GM12878 (cell line): ENCODE data around the gene CHPF2. TPM values are rescaled to one million over a fixed set of nuclear protein-coding genes. Genes with fewer than 3 reads are reported as not detected.

Experiments
- ATAC-seq: fragments of 200-7000 bp; cut with Tn5 transposase; 3 replicates; pipeline ENCODE4 v1.9.1; 2020; ENCODE audit warnings: mild to moderate bottlenecking, moderate library complexity
- BruUV-seq: library from RNA; stranded (reverse); fragments of 400-500 nt; replicated peaks from 2 replicates; lab custom pipeline; 2021; lab: Mats Ljungman, UMichigan
- CTCF ChIA-PET: fragments of 300-600 bp; sonication (Branson Sonifier 250); formaldehyde crosslinking; extraction: SDS; loops from one replicate; lab custom pipeline; 2021; ENCODE audit warnings: inconsistent platforms; lab: Yijun Ruan, JAX
- POLR2A ChIA-PET: fragments of 350-600 bp; formaldehyde crosslinking; extraction: SDS; loops from one replicate; lab custom pipeline; 2021; ENCODE audit warnings: inconsistent platforms; lab: Charles Lee
- RAD21 ChIA-PET: fragments of 300-600 bp; sonication (Branson Sonifier 250); formaldehyde crosslinking; loops from one replicate; lab custom pipeline; 2023; ENCODE audit warnings: antibody characterized with exemption; ENCODE audit not compliant: unreplicated experiment; lab: Charles Lee
- SMC1A ChIA-PET: fragments of 300-600 bp; sonication (Branson Sonifier 250); formaldehyde crosslinking; loops from one replicate; lab custom pipeline; 2023; ENCODE audit not compliant: unreplicated experiment, uncharacterized antibody; lab: Charles Lee
- DNase-seq: peaks from one replicate; pipeline ENCODE4 v3.0.0-alpha.2; 2011; ENCODE audit warnings: low read depth, low spot score
- FAIRE-seq: peaks from 3 replicates; lab custom pipeline; 2011; peaks lifted over from hg19 to GRCh38; lab: Jason Lieb, UNC
- H2AFZ ChIP-seq: 2 replicates; pipeline ENCODE4 v1.6.0; 2011; ENCODE audit warnings: low read depth, low read length, control low read depth; ENCODE audit not compliant: control insufficient read depth
- H3K27ac ChIP-seq: 2 replicates; pipeline ENCODE4 v1.5.1; 2011; ENCODE audit warnings: control low read depth; ENCODE audit not compliant: control insufficient read depth, insufficient read depth
- H3K27me3 ChIP-seq, 2 experiments: replicated peaks in 1 of 2; 2 replicates each; pipeline versions ENCODE4 v1.6.0 to v1.6.1; 2011; ENCODE audit warnings: low read length in 1 of 2; ENCODE audit not compliant: control insufficient read depth in 2 of 2, insufficient read depth in 2 of 2
- H3K36me3 ChIP-seq, 2 experiments: 2 replicates each; pipeline ENCODE4 v1.5.1; 2011; ENCODE audit warnings: low read length in 1 of 2; ENCODE audit not compliant: control insufficient read depth in 2 of 2, insufficient read depth in 2 of 2
- H3K4me1 ChIP-seq: 2 replicates; pipeline ENCODE4 v1.6.1; 2011; ENCODE audit warnings: mild to moderate bottlenecking, low read length, moderate library complexity, mixed read lengths; ENCODE audit not compliant: control insufficient read depth, insufficient read depth
- H3K4me2 ChIP-seq: 2 replicates; pipeline ENCODE4 v1.6.0; 2011; ENCODE audit warnings: control low read depth; ENCODE audit not compliant: control insufficient read depth, insufficient read depth
- H3K4me3 ChIP-seq: fragments of 200-600 bp; sonication (generic); 2 replicates; pipeline ENCODE4 v1.5.1; 2016
- H3K79me2 ChIP-seq: 2 replicates; pipeline ENCODE4 v1.6.0; 2011; ENCODE audit warnings: low read length; ENCODE audit not compliant: control insufficient read depth, insufficient read depth
- H3K9ac ChIP-seq: 2 replicates; pipeline ENCODE4 v1.8.0; 2011; ENCODE audit warnings: low read length, control low read depth, mixed read lengths; ENCODE audit not compliant: control insufficient read depth, insufficient read depth
- H3K9me3 ChIP-seq: replicated peaks from 3 replicates; pipeline ENCODE4 v1.5.1; 2011; ENCODE audit warnings: mild to moderate bottlenecking, low read length; ENCODE audit not compliant: control insufficient read depth, insufficient read depth
- H4K20me1 ChIP-seq: 2 replicates; pipeline ENCODE4 v1.6.0; 2011; ENCODE audit not compliant: control insufficient read depth, insufficient read depth
- ATF7 ChIP-seq: fragments of 450-650 bp; IDR thresholded peaks from 2 replicates; pipeline ENCODE4 v1.6.1; 2016; ENCODE audit warnings: low read depth, mild to moderate bottlenecking
- FOS ChIP-seq: IDR thresholded peaks from 3 replicates; pipeline ENCODE4 v1.6.1; 2011; ENCODE audit warnings: borderline replicate concordance; ENCODE audit not compliant: insufficient read length; ENCODE audit errors: extremely low read depth
- KAT2A ChIP-seq: conservative IDR thresholded peaks from 2 replicates; pipeline ENCODE4 v1.6.1; 2011; ENCODE audit warnings: low read depth, low read length; ENCODE audit not compliant: control insufficient read depth
- NBN ChIP-seq: fragments of 450-650 bp; IDR thresholded peaks from 2 replicates; pipeline ENCODE4 v1.6.1; 2016
- PAX5 ChIP-seq: IDR thresholded peaks from 2 replicates; pipeline ENCODE4 v1.6.1; 2011; ENCODE audit warnings: low read depth, low read length, borderline replicate concordance
- POU2F2 ChIP-seq: IDR thresholded peaks from 3 replicates; pipeline ENCODE4 v1.6.1; 2011; ENCODE audit warnings: low read depth, mild to moderate bottlenecking, low read length, borderline replicate concordance
- RAD21 ChIP-seq: IDR thresholded peaks from 2 replicates; pipeline ENCODE4 v1.6.1; 2011; ENCODE audit warnings: mild to moderate bottlenecking, low read depth, low read length, moderate library complexity; ENCODE audit not compliant: insufficient read depth
- STAT3 ChIP-seq: IDR thresholded peaks from 2 replicates; pipeline ENCODE4 v1.6.1; 2011; ENCODE audit warnings: low read depth, low read length, improper control_type of control experiment
- WRNIP1 ChIP-seq: IDR thresholded peaks from 2 replicates; pipeline ENCODE4 v1.6.1; 2011; ENCODE audit warnings: low read depth, low read length, improper control_type of control experiment, borderline replicate concordance
- ZNF217 ChIP-seq: fragments of 450-650 bp; IDR thresholded peaks from 2 replicates; pipeline ENCODE4 v1.6.1; 2017; ENCODE audit warnings: antibody characterized with exemption, mild to moderate bottlenecking
- ZSCAN29 ChIP-seq: fragments of 450-650 bp; IDR thresholded peaks from 2 replicates; pipeline ENCODE4 v1.6.1; 2017; ENCODE audit warnings: mild to moderate bottlenecking, moderate library complexity
- WGBS: methylation state at CpG from one replicate; pipeline ENCODE4 v1.1.6; 2016; ENCODE audit warnings: low lambda C conversion rate; ENCODE audit not compliant: insufficient replicate concordance, insufficient coverage; ENCODE audit errors: missing lambda C conversion rate; 5-methylcytosine and 5-hydroxymethylcytosine counted together
- in situ Hi-C: fragments of 300-500 bp; cut with MboI; formaldehyde crosslinking; loops from 9 replicates; pipeline ENCODE4 v1.14.3; 2018; ENCODE audit warnings: mixed read lengths
- intact Hi-C: fragments of 100-400 bp; cut with micrococcal nuclease; formaldehyde crosslinking; loops from one replicate; pipeline ENCODE4 v1.14.2; 2022; ENCODE audit not compliant: unreplicated experiment
- polyA plus RNA-seq, 11 experiments: library from polyadenylated mRNA; depleted of rRNA in 4 of 11; unstranded in 6 of 11; stranded (reverse) in 5 of 11; fragments of >200 nt; fragmentation: Nextera tagmentation in 4 of 11; fragmentation: Illumina TruSeq in 1 of 11; extraction: Ambion mirVana in 4 of 11; extraction: Trizol in 1 of 11; gene quantifications; 1 replicate in 1 of 11; 2 replicates in 10 of 11; pipeline versions ENCODE4 v1.2.1 to v1.2.3, GENCODE V29; 2011 to 2016; ENCODE audit warnings: inconsistent platforms in 2 of 11, missing spikeins in 2 of 11, low read depth in 1 of 11
- total RNA-seq, 4 experiments: library from RNA; depleted of rRNA in 3 of 4; stranded (reverse); fragments of >200 nt in 3 of 4; fragmentation: Illumina TruSeq in 1 of 4; extraction: Trizol in 1 of 4; gene quantifications; 2 replicates each; pipeline versions ENCODE4 v1.2.1 to v1.2.3, GENCODE V29; 2013 to 2021
- TF ChIP-seq, protein P1 (sequence below): IDR thresholded peaks from 2 replicates; pipeline ENCODE4 v1.6.1; 2012; ENCODE audit warnings: low read depth, low read length, improper control_type of control experiment
- TF ChIP-seq, protein P2 (sequence below), 3 experiments: IDR thresholded peaks in 2 of 3; conservative IDR thresholded peaks in 1 of 3; 2 replicates each; pipeline ENCODE4 v1.5.1; 2011; ENCODE audit warnings: low read depth in 3 of 3, low read length in 3 of 3, mild to moderate bottlenecking in 3 of 3, control low read depth in 2 of 3, moderate library complexity in 2 of 3, inconsistent platforms in 1 of 3, mixed read lengths in 1 of 3; ENCODE audit not compliant: control insufficient read depth in 2 of 3, insufficient read depth in 1 of 3; ENCODE audit errors: extremely low read depth in 1 of 3

CHPF2 gene
- total and polyA plus RNA-seq, 10 of the 15 experiments (the other 5 are each of a cell fraction or from before 2014, with no cell fraction given) = 0.23 to 33.1 (median 11.5) TPM

DNA sequence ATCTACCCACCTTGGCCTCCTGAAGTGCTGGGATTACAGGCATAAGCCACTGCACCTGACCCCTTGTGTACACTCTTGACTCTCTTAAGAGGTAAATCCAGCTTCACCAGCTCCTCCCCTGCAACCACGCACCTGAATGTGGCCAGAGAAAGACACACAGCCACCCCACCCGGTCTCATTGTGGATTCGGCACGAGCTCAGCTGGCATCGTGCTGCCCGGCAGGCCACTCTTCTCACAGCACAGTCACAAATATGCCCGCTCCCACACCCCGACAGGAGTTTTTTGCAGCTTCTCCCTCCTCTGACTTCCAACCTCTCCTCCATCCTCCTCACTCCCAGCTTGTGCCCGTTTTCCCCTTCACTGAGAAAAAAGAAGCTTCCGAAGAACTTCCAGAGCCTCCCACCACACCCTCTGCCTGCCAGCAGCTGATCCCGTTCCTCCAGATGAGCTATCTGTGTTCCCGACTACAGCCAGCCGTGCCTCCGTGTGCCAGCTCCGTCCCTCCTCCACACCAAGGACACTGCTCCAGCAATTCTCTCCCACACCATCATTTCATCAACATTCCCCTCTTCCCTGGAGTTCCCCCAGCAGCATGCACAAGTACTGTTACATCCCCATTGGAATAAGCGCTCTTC, 24.2 kb downstream of the CHPF2 start:
- no peak overlapping the region for H3K4me3 ChIP-seq
- ChIA-PET CTCF (interaction anchor here (1.1 to 1.2 kb wide), 2 partner anchors 45 to 59 kb away, joined by 3 read pairs; no protein-coding TSS in a partner anchor), POLR2A (no interaction called here), RAD21 (no interaction called here), SMC1A (no interaction called here)
- no peaks in the 10 kb centered on the region for H3K79me2 ChIP-seq
- no peak overlapping the region for H3K4me2 ChIP-seq
- intact Hi-C loops (no loop called here), in situ Hi-C loops (no loop called here)
- no peak overlapping the region for H2AFZ ChIP-seq
- H3K27me3 ChIP-seq = peaks cover 13% of the 10 kb centered on the region in 2 experiments; a peak in 3 of 4 replicates
- H3K9me3 ChIP-seq = no peaks in the 10 kb centered on the region
- H3K9ac ChIP-seq = no peak overlapping the region
- 53% methylated on average over 15 of the region's 16 CpGs for WGBS
- H3K36me3 ChIP-seq = no peaks in the 10 kb centered on the region
- H3K4me1 ChIP-seq = no peaks in the 10 kb centered on the region
- BruUV-seq = no TSS peak
- H3K27ac ChIP-seq = no peak overlapping the region
- FAIRE-seq (no peak), ATAC-seq (no peak), DNase-seq (no peak)
- TF ChIP-seq WRNIP1 (no peak), RAD21 (no peak)
- no peaks in the 10 kb centered on the region for H4K20me1 ChIP-seq

DNA sequence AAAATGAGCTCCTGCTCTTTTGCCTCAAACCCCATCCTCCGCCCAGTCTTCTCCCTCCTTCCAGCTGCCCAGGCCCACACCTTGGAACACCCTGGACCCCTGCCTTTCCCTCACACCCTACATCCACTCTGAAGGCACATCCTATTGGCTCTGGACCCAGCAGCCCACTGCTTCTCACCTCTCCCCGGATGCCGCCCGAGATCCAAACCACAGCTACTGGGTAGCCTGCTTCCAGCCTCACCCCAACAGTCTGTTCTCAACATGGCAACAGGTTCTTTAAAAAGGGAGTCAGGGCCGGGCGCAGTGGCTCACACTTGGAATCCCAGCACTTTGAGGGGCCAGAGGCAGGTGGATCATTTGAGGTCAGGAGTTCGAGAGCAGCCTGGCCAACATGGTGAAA, 25.7 kb downstream of the CHPF2 start:
- POLR2A ChIA-PET = no interaction called here

More for the DNA sequence above, 25.7 kb downstream of the CHPF2 start:
- Histone ChIP-seq H3K79me2 (no peaks in the 10 kb centered on the region), H3K27me3 (peaks cover 9 to 12% of the 10 kb centered on the region in 2 experiments; a peak in 3 of 4 replicates)
- intact Hi-C loops = no loop called here
- TF ChIP-seq, protein P1, sequence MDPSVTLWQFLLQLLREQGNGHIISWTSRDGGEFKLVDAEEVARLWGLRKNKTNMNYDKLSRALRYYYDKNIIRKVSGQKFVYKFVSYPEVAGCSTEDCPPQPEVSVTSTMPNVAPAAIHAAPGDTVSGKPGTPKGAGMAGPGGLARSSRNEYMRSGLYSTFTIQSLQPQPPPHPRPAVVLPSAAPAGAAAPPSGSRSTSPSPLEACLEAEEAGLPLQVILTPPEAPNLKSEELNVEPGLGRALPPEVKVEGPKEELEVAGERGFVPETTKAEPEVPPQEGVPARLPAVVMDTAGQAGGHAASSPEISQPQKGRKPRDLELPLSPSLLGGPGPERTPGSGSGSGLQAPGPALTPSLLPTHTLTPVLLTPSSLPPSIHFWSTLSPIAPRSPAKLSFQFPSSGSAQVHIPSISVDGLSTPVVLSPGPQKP = no peak
- TF ChIP-seq ATF7 (no peak), ZNF217 (no peak), FOS (no peak), NBN (no peak), ZSCAN29 (no peak), PAX5 (no peak), KAT2A (no peak), STAT3 (no peak), POU2F2 (no peak)
- TF ChIP-seq, protein P2, sequence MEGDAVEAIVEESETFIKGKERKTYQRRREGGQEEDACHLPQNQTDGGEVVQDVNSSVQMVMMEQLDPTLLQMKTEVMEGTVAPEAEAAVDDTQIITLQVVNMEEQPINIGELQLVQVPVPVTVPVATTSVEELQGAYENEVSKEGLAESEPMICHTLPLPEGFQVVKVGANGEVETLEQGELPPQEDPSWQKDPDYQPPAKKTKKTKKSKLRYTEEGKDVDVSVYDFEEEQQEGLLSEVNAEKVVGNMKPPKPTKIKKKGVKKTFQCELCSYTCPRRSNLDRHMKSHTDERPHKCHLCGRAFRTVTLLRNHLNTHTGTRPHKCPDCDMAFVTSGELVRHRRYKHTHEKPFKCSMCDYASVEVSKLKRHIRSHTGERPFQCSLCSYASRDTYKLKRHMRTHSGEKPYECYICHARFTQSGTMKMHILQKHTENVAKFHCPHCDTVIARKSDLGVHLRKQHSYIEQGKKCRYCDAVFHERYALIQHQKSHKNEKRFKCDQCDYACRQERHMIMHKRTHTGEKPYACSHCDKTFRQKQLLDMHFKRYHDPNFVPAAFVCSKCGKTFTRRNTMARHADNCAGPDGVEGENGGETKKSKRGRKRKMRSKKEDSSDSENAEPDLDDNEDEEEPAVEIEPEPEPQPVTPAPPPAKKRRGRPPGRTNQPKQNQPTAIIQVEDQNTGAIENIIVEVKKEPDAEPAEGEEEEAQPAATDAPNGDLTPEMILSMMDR (IDR thresholded peaks at IDR 0.05 in 2 of 3, conservative IDR thresholded peaks at IDR 0.05 in 1 of 3; ENCODE audit: control insufficient read depth in 2 of 3, extremely low read depth in 1 of 3, insufficient read depth in 1 of 3, low read depth in 3 of 3, low read length in 3 of 3) = no peak
- TF ChIP-seq, all 136 proteins: peak for 0
- no TSS peak for BruUV-seq
- RAD21 ChIA-PET = interaction anchor here (0.7 kb wide), 1 partner anchor 1483 kb away, joined by 4 read pairs; no protein-coding TSS in a partner anchor
- no peak for FAIRE-seq
- Histone ChIP-seq H3K36me3 (no peaks in the 10 kb centered on the region), H4K20me1 (no peaks in the 10 kb centered on the region), H3K9ac (no peak overlapping the region), H3K4me2 (no peak overlapping the region), H3K9me3 (no peaks in the 10 kb centered on the region), H3K27ac (no peak overlapping the region), H2AFZ (no peak overlapping the region), H3K4me3 (no peak overlapping the region), H3K4me1 (no peaks in the 10 kb centered on the region)
- WGBS = 43% methylated on average over 7 of the region's 7 CpGs
- CTCF ChIA-PET = no interaction called here
- in situ Hi-C loops = no loop called here
- ATAC-seq = no peak
- SMC1A ChIA-PET = no interaction called here
- DNase-seq = no peak
